ENCODE measurements around the gene CYP2J2. TPM values are rescaled to one million over a fixed set of nuclear protein-coding genes. Genes with fewer than 3 reads are reported as not detected.
A peak's percentile ranks its signal among the peaks of the same experiment; 100 is the strongest.
"Not testable (repeated sequence)": the region's sequence is repeated elsewhere in the genome, so short reads cannot be mapped to it uniquely, and the experiment has no call there.

CYP2J2 gene
- 1 to 10 TPM in 2 of 6 donors, under 1 TPM in 2, not detected in 2; 0.13 to 1.2 (median 0.79) TPM for polyA plus RNA-seq (ENCODE audit: low read depth in 6 of 6)

- peak within 1 kb of the TSS; percentile 73 to 97 (median 92) for H3K4me3 Mint-ChIP-seq
- peaks cover 7 to 13% (median 7%) of the 10 kb centered on the region in 3 donors for H3K4me1 Mint-ChIP-seq
- peak; percentile 81 to 85 for ATAC-seq (ENCODE audit: low read depth in 2 of 2)
Measured at GRCh38 chr1:59926381-59927123, at the start of gene CYP2J2. TSS of gene CYP2J2 (minus strand) at chr1:59926773. CDS start at chr1:59926746, 27 bp downstream.

GRCh38 chr1:59973719-59974118 is 47.1 kb upstream of the CYP2J2 start:
- ATAC-seq (ENCODE audit: low read depth in 2 of 2), result no peak
- no peaks in the 10 kb centered on the region for H3K9me3 Mint-ChIP-seq

More at GRCh38 chr1:59926381-59927123, at the start of gene CYP2J2:
- no peaks in the 10 kb centered on the region for H3K36me3 Mint-ChIP-seq
- H3K27me3 Mint-ChIP-seq, result peaks cover 18 to 19% (median 18%) of the 10 kb centered on the region in 3 donors
- peaks cover 0 to 24% (median 18%) of the 10 kb centered on the region in 7 donors for H3K9me3 Mint-ChIP-seq
- H3K27ac Mint-ChIP-seq, result peak within 1 kb of the TSS in 4 of 6 donors; percentile 73 to 91 (median 79)
- no peak for DNase-seq

GRCh38 chr1:59972216-59972927 is 45.8 kb upstream of the CYP2J2 start:
- Mint-ChIP-seq H3K4me3 (no peak overlapping the region), H3K4me1 (peaks cover 3 to 10% (median 6%) of the 10 kb centered on the region in 3 donors), H3K27ac (no peak overlapping the region), H3K9me3 (no peaks in the 10 kb centered on the region), H3K36me3 (no peaks in the 10 kb centered on the region), H3K27me3 (peaks cover 28 to 36% (median 29%) of the 10 kb centered on the region in 3 donors)
- ATAC-seq (ENCODE audit: low read depth in 2 of 2) (no peak), DNase-seq (no peak)

More at GRCh38 chr1:59973719-59974118, 47.1 kb upstream of the CYP2J2 start:
- DNase-seq, result no peak
- Mint-ChIP-seq H3K4me3 (no peak overlapping the region), H3K27ac (no peak overlapping the region), H3K36me3 (no peaks in the 10 kb centered on the region), H3K27me3 (peaks cover 23 to 36% (median 29%) of the 10 kb centered on the region in 3 donors), H3K4me1 (peaks cover 3 to 10% (median 6%) of the 10 kb centered on the region in 3 donors)

GRCh38 chr1:59971464-59971911 is 44.9 kb upstream of the CYP2J2 start:
- ATAC-seq (ENCODE audit: low read depth in 2 of 2) (no peak), DNase-seq (peak; percentile 11)
- H3K4me3 Mint-ChIP-seq, result peak overlapping the region in 1 of 8 donors; percentile 53
- peaks cover 3 to 10% (median 6%) of the 10 kb centered on the region in 3 donors for H3K4me1 Mint-ChIP-seq
- H3K36me3 Mint-ChIP-seq, result no peaks in the 10 kb centered on the region
- H3K9me3 Mint-ChIP-seq, result no peaks in the 10 kb centered on the region
- H3K27me3 Mint-ChIP-seq, result peaks cover 24 to 36% (median 29%) of the 10 kb centered on the region in 3 donors
- peak overlapping the region in 1 of 6 donors; percentile 53 for H3K27ac Mint-ChIP-seq

- not testable (repeated sequence) for H3K9me3 Mint-ChIP-seq; H3K36me3 Mint-ChIP-seq; H3K4me3 Mint-ChIP-seq; H3K4me1 Mint-ChIP-seq; ATAC-seq (ENCODE audit: low read depth in 2 of 2); H3K27ac Mint-ChIP-seq; DNase-seq
- H3K27me3 Mint-ChIP-seq, result peaks cover 8 to 24% (median 23%) of the 10 kb centered on the region in 3 donors
Measured at GRCh38 chr1:59969542-59970175, 43.1 kb upstream of the CYP2J2 start.

GRCh38 chr1:59968746-59969145 is 42.2 kb upstream of the CYP2J2 start:
- not testable (repeated sequence) for H3K27ac Mint-ChIP-seq; H3K9me3 Mint-ChIP-seq; H3K4me1 Mint-ChIP-seq; ATAC-seq (ENCODE audit: low read depth in 2 of 2); H3K36me3 Mint-ChIP-seq; H3K4me3 Mint-ChIP-seq; DNase-seq
- peaks cover 8 to 24% (median 17%) of the 10 kb centered on the region in 3 donors for H3K27me3 Mint-ChIP-seq

GRCh38 chr1:59967780-59968179 is 41.2 kb upstream of the CYP2J2 start:
- Mint-ChIP-seq H3K27ac (no peak overlapping the region), H3K36me3 (no peaks in the 10 kb centered on the region), H3K27me3 (peaks cover 8 to 15% (median 15%) of the 10 kb centered on the region in 3 donors), H3K4me1 (peaks cover 3 to 10% (median 6%) of the 10 kb centered on the region in 3 donors), H3K4me3 (no peak overlapping the region), H3K9me3 (no peaks in the 10 kb centered on the region)
- no peak for DNase-seq
- no peak for ATAC-seq (ENCODE audit: low read depth in 2 of 2)

- Mint-ChIP-seq H3K36me3 (no peaks in the 10 kb centered on the region), H3K9me3 (no peaks in the 10 kb centered on the region), H3K27ac (no peak overlapping the region), H3K4me1 (peaks cover 3 to 10% (median 6%) of the 10 kb centered on the region in 3 donors), H3K27me3 (peaks cover 8 to 10% (median 10%) of the 10 kb centered on the region in 3 donors), H3K4me3 (no peak overlapping the region)
- ATAC-seq (ENCODE audit: low read depth in 2 of 2) (no peak), DNase-seq (no peak)
Measured at GRCh38 chr1:59967141-59967697, 40.6 kb upstream of the CYP2J2 start.

GRCh38 chr1:59952065-59952464 is 25.5 kb upstream of the CYP2J2 start:
- H3K27me3 Mint-ChIP-seq, result peaks cover 0 to 17% (median 0%) of the 10 kb centered on the region in 3 donors
- H3K36me3 Mint-ChIP-seq, result no peaks in the 10 kb centered on the region
- DNase-seq (no peak), ATAC-seq (ENCODE audit: low read depth in 2 of 2) (no peak)
- H3K9me3 Mint-ChIP-seq, result no peaks in the 10 kb centered on the region
- H3K4me1 Mint-ChIP-seq, result no peaks in the 10 kb centered on the region
- no peak overlapping the region for H3K27ac Mint-ChIP-seq
- H3K4me3 Mint-ChIP-seq, result no peak overlapping the region

- peaks cover 0 to 17% (median 0%) of the 10 kb centered on the region in 3 donors for H3K27me3 Mint-ChIP-seq
- H3K27ac Mint-ChIP-seq, result no peak overlapping the region
- DNase-seq (no peak), ATAC-seq (ENCODE audit: low read depth in 2 of 2) (no peak)
- no peaks in the 10 kb centered on the region for H3K9me3 Mint-ChIP-seq
- no peaks in the 10 kb centered on the region for H3K4me1 Mint-ChIP-seq
- H3K4me3 Mint-ChIP-seq, result no peak overlapping the region
- no peaks in the 10 kb centered on the region for H3K36me3 Mint-ChIP-seq
Measured at GRCh38 chr1:59949648-59950047, 23.1 kb upstream of the CYP2J2 start.

- Mint-ChIP-seq H3K36me3 (no peaks in the 10 kb centered on the region), H3K27ac (no peak overlapping the region), H3K4me1 (no peaks in the 10 kb centered on the region), H3K9me3 (no peaks in the 10 kb centered on the region), H3K27me3 (peaks cover 0 to 17% (median 0%) of the 10 kb centered on the region in 3 donors), H3K4me3 (no peak overlapping the region)
- no peak for DNase-seq
- ATAC-seq (ENCODE audit: low read depth in 2 of 2), result no peak
Measured at GRCh38 chr1:59948990-59949389, 22.4 kb upstream of the CYP2J2 start.

- ATAC-seq (ENCODE audit: low read depth in 2 of 2), result peak; percentile 38 to 52
- no peak overlapping the region for H3K27ac Mint-ChIP-seq
- no peaks in the 10 kb centered on the region for H3K36me3 Mint-ChIP-seq
- no peak overlapping the region for H3K4me3 Mint-ChIP-seq
- DNase-seq, result peak; percentile 20
- H3K27me3 Mint-ChIP-seq, result peaks cover 11 to 17% (median 14%) of the 10 kb centered on the region in 3 donors
- H3K4me1 Mint-ChIP-seq, result no peaks in the 10 kb centered on the region
- no peaks in the 10 kb centered on the region for H3K9me3 Mint-ChIP-seq
Measured at GRCh38 chr1:59947047-59947938, 20.7 kb upstream of the CYP2J2 start.

Measured in naive B cell (primary cell).